Measurements from ENCODE around the gene GALNT9. TPM values are rescaled to one million over a fixed set of nuclear protein-coding genes. Genes with fewer than 3 reads are reported as not detected.

Gene GALNT9
- total RNA-seq, 1 donor from 2014 or later = not detected

DNA sequence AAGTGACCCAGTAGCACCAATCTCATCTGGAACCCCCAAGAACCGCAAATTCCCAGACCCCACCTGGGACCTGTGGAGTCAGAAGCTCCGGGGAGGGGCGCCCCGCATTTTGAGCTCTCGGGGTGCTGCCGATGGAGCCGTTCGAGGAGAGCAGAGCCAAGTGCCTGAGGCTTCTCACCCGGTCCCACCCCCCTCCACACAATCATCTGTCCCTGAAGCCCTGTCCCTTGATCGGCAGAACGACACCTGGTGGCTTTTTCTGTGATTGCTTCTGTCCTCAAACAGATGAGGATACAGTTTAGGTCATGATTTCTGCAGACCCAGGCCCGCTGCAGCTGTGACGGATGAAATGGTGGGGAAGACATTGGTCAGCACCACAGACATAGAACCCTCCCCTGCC lies 110.5 kb downstream of the GALNT9 start:
- DNase-seq (ENCODE audit: low spot score) = no peak
- ATAC-seq = peak; percentile 73

DNA sequence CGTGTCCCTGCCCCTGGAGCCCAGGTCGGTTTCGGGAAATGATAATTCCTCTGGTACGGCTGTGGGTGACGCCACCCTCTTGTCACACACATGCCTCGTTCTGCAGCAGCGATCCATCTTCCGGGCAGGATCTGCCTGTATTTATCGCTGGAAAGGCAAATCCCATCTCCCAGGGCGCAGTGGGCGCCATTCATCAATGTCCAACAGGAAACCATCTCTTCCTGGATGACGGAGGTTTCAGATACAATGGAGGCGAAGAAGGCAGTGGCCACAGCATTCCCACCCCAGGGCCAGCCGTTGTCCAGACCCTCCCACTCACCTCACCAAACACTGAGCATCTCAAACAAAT lies 110.9 kb downstream of the GALNT9 start:
- DNase-seq (ENCODE audit: low spot score) (no peak), ATAC-seq (no peak)

DNA sequence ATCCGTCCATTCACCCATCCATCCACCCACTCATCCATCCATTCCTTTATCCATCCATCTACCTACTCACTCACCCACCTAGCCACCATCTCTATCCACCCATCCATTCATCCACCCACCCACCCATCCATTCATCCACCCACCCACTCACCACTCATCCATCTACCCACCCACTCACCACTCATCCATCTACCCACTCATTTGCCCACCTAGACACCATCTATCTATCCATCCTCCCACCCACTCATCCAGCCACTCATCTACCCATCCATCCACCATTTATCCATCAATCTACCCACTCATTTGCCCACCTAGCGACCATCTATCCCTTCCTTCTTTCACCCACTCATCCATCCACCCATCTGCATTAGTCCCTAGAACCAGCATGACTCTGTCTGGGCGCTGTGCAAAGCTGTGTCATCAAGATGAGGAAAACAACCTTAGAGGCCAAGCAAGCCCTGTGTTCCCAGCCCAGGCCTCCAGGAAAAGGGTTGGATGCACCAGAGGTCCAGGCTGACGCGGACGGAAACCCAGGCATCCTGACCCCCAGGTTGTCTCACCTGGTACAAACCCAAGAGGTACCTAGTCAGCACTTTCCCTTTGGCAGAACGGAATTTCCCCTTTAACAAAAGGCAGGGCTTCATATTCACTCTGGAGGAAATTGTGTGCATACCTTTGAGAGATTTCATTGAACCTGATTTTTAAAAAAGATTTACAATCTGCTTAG lies 111.4 kb downstream of the GALNT9 start:
- no peak for ATAC-seq
- no peak for DNase-seq (ENCODE audit: low spot score)

DNA sequence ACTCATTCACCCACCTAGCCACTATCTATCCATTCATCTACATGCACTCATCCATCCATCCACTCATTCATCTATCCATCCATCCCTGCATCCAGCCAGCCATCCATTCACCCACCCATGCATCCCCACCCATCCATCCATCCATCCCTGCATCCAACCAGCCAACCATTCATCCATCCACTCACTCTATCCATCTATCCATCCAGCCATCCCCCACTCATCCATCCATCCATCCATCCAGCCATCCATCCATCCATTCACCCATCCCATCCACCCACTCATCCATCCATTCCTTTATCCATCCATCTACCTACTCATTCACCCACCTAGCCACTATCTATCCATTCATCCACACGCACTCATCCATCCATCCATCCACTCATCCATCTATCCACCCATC lies 112.0 kb downstream of the GALNT9 start:
- DNase-seq (ENCODE audit: low spot score) (no peak), ATAC-seq (no peak)

DNA sequence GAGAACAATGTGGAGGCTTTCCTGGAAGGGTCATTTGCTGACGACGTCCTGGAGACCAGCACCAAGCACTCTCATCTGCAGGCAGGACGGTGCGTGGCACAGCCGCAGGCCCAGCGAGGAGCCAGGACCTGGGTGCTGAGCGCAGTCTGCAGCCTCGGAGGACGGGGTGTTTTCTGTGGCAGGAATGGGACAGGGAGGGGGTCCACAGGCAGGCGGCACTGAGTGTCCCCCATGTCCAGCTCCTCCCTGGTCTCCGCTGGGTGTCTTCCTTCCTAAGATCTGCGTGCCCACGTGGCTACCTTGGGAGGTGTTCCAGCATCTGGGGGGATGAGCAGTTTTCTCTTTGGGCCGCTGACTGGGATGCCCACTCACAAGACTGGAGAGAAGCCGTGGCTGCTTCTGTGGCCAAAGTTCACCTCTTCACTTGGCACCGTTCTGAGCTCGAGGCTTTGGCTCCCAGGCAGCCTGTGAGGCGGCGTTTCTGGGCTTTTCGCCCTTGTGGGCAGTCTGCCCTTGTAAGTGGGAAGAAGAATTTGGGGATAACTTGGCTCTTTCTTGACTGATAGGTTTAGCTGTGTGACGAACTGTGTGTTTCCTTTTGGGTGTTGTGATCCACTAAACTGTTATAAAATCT lies 112.9 kb downstream of the GALNT9 start:
- DNase-seq (ENCODE audit: low spot score) (no peak), ATAC-seq (peak; percentile 43)

DNA sequence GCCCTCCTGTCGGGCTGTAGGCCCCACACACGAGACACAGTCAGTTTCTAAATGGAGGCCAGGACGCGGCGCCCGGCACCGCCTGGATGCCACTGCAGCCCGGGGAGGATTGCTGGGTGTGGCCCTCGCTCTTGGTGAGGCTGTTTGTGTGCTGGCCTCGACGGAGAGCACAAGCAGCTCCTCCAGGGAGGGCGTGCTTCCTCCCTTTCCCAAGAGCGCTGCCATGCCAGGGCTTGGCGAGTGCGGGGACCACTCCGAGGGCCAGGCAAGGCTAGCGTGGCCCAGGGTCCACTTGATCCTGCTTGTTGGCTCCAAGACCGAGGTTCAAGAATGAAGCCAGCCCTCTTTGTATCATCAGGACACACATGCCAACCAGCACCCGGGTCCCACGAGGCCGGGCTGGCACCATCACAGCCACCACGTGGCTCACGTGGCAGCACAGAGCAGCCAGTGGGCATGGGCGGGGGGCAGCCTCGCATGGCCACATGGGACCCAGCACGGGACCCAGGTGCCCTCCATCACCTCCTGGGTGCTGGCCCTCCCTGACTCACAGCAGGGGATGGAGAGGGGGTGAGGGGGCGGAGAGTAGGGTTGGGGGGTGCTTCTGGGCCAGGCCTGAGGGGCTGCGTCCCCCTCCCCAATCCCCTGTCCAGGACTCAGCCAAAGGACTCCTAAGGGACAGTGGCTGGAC lies 113.9 kb downstream of the GALNT9 start:
- DNase-seq (ENCODE audit: low spot score) = no peak

DNA sequence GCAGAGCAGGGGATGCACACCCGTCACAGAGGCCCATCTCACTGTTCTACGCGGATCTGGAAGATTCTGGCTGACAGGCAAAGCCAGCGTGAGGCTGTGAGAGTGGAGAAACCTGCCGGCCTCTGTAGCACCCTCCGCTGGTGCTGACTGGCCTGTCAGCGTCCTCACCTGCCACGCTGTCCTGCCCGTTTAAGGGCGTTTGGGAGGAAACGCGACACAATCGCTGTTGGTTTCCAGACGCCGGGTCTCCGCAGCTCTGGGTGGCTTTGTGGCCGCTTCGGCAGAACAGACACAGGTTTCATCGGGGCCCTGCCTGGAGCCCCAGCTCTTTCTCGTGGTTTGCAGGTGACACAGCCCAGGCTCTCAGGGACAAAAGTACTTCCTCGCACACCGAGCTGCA lies 114.5 kb downstream of the GALNT9 start:
- no peak for ATAC-seq
- no peak for DNase-seq (ENCODE audit: low spot score)

More for the DNA sequence above, 113.9 kb downstream of the GALNT9 start:
- ATAC-seq = no peak

DNA sequence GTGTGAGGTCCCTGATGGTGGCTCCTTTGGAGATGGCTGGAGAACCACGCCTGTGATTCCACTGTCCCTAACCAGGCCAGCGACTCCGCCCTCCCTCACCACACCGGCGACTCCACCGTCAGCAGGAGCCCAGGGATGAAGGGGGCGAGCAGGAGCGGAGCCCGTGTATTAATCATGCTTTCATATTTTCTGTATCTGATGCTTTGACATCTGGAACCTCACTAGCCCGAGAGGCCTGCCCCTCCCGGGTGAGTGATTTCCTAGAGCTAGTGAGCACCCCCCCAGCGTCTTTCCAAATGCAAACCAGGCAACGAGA lies 115.3 kb downstream of the GALNT9 start:
- ATAC-seq (no peak), DNase-seq (ENCODE audit: low spot score) (no peak)

DNA sequence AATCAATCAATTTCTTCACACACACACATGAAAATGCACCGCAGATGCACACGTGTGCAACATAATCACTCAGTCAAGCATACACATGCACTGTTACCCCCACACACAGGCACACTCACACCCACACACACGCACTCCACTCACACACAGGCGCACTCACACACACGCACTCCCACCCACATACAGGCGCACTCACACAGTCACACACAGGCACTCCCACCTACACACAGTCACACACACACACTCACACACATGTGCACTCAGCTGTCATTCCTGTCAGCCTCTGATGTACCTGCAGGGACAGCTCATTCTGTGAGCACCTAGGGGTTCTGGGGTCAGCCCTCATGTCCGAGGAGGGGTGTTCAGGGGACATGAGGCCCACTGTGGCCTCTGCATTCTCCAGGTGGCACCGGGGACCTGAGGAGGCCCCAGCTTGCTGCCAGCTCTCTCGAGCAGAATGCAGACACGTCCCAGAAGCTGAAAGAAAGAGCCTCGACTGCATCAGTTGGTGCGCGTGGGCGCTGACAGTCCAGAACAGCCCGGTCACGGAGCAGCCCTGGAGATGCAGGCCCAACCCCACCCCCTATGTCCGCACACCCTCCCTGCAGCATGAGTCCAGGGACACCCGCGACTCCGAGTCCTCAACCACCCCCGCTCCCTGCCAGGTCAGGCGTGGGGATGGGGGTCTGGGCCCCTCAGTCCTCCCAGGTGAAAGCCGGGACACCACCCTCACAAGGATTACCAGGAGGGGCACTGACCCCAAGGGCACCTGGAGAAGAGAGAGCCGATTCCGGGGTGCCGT lies 115.8 kb downstream of the GALNT9 start:
- no peak for DNase-seq (ENCODE audit: low spot score)
- no peak for ATAC-seq

DNA sequence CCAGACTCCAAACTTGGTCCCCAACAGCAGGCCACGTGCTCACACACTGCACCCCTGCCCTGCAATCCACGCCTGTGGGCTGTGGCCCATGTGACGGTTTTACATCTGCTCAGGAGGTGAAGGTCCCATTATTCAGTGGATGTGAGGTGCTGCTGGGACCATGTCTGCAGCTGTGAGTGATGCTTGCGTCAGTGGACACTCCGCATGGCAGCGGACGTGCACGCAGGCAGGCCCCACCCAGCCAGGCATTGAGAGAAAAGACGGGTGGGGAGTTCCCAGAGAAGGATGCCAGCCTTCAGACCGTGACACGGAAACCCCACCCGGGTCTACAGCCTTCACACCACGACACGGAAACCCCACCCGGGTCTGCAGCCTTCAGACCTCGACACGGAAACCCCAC lies 117.6 kb downstream of the GALNT9 start:
- DNase-seq (ENCODE audit: low spot score) = no peak

DNA sequence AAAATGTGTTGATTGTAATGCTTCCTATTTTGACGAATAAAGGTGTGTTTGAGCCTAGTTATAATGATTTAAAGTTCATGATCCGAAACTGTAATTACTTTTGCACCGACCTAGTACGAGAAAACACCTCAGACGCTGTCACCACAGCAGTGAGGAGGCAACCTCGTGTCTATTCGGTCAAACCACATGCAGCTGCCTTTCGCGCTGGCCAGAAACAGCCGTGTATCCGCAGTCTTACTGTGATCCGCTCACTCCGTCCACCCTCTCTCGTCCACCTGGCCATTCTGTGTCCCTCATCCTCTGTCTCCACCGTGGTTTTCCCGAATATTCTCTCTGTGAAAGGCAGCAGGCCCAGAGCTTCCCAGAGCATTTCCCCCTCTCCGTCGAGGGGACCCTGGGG lies 118.1 kb downstream of the GALNT9 start:
- no peak for ATAC-seq
- no peak for DNase-seq (ENCODE audit: low spot score)

More for the DNA sequence above, 117.6 kb downstream of the GALNT9 start:
- no peak for ATAC-seq

DNA sequence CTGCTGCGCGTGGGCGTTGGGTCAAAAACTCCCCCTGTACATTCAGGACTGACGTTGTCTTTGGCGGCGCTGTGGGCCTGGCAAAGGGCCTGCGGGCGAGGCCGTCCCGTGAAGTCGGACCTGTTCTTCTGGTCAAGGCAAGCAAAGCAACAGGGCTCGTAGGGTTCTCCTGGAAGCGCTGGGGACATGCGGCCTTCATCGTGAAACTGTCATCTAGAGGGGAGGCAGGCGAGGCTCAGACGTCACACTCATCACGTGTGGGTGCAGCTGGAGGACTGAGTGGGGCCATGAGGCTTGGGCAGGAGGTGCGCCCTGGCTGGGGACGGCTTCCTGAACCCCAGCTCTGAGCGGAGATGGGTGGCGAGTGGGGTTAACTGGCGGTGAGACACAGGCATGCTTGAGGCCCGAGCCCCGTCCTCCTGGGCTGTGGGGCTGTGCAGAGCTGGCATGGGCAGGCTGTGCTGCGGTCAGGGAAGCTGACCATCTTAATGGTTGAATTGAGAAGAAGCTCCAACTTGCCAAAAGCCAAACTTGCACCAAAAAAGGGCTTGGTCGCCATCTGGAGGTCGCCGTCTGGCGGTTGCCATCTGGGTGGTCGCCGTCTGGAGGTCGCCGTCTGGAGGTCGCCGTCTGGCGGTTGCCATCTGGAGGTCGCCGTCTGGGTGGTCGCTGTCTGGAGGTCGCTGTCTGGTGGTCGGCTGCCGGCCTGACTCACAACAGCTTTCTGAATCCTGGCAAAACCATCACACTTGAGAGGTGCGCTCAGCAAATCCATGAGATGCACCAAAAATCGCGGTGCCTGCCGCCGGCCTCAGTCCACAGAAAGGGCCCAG lies 119.0 kb downstream of the GALNT9 start:
- DNase-seq (ENCODE audit: low spot score) = no peak
- no peak for ATAC-seq

DNA sequence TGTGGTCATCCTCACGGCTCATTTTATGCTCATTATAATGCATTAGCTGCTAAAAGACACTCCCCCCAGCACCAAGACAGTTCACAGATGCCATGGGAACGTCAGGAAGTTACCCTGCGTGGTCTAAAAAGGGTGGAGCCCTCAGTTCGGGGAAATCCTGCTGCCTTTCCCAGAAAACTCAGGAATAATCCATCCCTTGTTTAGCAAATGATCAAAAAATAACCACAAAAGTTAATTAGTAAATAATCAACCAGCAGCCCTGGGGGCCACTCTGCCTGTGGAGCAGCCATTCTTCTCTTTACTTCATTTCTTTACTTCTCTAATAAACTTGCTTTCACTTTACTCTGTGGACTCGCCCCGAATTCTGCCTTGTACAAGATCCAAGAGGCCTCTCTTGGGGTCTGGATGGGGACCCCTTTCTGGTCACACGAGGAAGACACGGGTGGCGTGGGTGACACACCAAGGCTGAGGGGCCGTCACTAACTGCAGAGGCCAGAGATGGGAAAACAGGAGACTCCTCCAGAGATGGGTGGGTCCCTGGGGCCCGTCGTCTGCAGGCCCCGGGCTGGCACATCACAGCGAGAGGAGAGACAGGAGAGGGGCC lies 119.7 kb downstream of the GALNT9 start:
- DNase-seq (ENCODE audit: low spot score) (no peak), ATAC-seq (no peak)

DNA sequence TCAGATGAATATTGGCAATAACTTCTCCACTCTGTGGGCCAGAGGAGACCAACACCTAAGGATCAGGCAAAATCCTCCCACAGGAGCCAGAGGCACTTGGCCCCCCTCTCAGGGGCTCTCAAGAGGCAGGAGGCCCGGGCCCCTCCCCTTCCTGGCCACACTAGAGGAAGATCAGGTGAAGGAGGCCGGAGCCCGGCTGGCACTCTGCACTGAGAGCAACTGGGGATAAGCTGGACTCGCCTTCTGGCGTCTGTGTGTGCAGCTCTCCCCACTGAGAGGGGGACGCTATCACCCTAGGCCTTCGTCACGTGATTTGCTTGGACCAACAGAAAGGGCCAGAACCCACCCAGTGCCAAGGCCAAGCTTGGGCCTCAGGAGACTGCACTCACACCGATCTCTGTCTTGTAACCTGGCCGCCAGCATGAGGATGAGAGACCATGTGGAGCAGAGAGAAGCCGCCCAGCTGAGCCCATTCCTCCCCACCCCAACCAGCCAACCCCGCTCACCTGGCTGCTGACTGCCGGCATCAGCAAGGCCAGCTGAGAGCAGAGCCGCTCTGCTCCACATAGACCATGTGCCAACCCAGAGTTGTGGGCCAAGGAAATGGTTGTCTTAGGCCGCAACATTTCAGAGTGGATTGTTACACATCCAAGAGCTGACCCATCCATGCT lies 121.1 kb downstream of the GALNT9 start:
- ATAC-seq (no peak), DNase-seq (ENCODE audit: low spot score) (no peak)

DNA sequence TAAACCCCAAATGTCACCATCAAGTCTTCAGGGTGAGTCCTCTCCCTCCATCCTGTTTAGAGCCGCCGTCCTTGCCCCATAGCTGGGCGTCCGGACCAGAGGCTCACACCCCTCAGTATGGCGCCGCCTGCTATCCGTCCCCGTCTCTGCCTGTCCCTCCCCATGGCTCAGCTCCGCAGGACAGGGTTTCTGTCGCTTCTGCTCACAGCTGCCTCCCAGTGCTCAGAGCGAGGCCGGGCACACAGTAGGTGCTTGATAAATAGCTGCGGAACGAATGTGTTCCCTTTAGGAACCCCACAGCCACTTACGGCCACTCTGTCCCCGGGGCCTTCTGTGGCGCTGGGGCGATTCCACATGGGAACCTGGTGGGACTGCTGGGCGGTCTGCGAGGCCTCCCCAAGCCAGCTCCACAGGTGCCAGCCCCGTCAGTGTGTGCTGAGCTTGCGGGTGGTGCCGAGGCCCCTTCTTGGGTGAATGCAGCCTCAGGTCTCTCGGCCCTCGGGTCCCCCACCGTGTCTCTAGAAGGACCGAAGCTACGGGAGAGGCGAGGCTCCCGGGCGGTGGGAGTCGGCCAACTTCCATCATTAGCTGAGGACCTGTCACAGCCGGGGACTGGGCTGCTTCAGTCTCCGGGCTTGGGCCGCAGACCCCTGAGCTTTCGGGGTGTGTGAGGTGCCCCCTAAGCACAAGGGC lies 122.2 kb downstream of the GALNT9 start:
- ATAC-seq (no peak), DNase-seq (ENCODE audit: low spot score) (no peak)

DNA sequence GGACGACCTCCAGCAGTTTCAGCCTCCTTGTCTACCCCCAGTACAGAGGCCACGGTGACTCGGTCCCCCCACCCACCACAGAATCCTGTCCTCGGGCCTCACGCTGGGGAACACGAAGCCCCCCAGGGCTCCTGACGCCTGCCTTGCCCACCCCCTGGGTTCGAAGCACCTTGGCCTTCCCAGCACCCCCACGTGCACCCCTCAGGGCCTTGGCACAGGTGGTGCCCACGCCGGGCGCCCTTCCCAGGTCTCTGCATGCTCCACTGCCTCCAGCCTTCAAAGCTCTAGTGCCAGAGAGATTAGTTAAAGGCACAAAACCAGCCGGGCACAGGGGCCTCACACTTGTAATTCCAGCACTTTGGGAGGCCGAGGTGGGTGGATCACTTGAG lies 123.3 kb downstream of the GALNT9 start:
- ATAC-seq (no peak), DNase-seq (ENCODE audit: low spot score) (no peak)

DNA sequence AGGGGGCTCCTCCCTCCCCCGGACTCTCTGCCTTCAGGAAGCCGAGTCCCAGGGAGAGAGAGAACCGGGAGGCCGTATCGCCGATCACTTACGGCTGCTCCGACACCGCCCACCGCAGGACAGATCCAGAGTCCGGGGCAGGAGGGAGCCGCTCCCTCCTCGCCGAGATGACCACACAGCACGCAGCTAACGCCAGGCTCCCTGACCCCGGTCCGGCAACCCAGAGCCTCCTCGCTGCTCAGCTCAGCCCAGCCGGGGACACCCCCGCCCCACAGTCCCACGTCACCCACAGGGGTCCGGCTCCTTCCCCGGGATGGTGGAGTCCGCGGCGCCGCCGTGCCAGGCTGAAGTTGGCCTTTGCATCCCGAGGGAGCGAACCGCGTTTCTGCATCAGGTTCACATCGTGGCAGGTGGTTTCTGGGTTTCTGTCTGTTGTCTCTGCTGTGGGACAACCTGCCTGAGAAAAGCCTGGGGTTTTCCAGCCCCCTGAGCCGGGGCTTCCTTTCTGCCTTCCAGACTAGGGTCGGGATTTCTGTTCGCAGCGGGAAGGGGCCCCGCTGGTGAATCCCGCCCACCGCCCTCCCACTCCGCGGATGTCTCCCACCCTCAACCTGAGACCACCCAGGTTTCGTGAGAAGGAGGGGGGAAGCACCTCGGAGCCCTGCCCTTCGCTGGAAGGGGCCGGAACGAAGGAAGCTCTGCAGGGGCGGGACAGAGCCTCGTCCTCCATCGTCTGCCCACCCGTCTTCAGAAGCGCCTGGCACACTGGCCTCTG lies 123.9 kb downstream of the GALNT9 start:
- ATAC-seq = no peak

DNA sequence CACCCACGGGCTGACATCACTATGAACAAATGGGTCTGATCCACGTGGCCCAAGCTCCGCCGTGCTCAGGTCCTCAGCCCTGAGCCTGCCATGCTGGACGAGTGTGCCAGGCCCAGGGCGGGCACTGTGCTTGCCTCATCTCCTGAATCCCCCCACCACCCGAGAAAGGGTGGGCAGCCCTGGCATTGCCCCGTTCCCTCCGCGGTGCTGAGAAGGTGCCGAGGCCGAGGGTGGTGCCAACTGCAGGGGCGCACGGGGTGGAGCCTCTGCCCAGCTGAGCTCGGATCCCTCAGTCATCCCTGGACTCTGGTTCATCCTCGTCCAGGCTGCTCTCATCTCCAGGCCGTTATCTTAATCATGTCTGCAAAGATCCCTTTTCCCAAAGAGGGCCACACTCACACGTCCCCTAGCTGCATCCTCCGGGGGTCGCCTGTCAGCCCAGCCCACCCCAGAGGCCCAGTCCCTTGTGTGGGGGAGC lies 124.6 kb downstream of the GALNT9 start:
- ATAC-seq = no peak
- DNase-seq (ENCODE audit: low spot score) = no peak

More for the DNA sequence above, 123.9 kb downstream of the GALNT9 start:
- DNase-seq (ENCODE audit: low spot score) = no peak

Measured in left lobe of liver (tissue), 2 donors.